ENCODE results near the gene GDNF.

GDNF gene

DNA sequence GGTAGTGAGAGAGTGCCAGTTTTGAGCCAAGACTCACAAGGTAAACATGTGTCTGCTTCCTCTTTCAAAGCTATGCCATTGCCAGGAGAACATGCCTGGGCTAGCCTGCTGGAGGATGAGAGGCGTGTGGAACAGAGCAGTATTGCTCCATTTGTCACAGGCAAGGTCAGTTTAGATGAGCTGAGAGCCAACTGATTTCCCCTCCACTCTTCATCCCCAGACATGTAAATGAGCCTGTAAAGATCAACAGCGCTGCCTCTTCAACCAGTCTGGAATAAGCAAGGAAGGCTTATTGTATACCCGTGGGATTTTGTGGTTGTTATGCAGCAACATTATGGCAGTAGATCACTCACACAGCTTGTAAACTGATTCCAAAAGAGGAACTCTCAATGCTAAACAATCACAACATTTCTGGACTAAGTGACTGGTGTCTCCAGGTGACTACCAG is 8.2 kb upstream of the GDNF start:
- TF ChIP-seq, protein P1, sequence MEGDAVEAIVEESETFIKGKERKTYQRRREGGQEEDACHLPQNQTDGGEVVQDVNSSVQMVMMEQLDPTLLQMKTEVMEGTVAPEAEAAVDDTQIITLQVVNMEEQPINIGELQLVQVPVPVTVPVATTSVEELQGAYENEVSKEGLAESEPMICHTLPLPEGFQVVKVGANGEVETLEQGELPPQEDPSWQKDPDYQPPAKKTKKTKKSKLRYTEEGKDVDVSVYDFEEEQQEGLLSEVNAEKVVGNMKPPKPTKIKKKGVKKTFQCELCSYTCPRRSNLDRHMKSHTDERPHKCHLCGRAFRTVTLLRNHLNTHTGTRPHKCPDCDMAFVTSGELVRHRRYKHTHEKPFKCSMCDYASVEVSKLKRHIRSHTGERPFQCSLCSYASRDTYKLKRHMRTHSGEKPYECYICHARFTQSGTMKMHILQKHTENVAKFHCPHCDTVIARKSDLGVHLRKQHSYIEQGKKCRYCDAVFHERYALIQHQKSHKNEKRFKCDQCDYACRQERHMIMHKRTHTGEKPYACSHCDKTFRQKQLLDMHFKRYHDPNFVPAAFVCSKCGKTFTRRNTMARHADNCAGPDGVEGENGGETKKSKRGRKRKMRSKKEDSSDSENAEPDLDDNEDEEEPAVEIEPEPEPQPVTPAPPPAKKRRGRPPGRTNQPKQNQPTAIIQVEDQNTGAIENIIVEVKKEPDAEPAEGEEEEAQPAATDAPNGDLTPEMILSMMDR (IDR thresholded peaks at IDR 0.05; ENCODE audit: low read depth, low read length), result no peak
- no peak overlapping the region for H3K4me3 ChIP-seq (ENCODE audit: low read depth, low read length)

DNA sequence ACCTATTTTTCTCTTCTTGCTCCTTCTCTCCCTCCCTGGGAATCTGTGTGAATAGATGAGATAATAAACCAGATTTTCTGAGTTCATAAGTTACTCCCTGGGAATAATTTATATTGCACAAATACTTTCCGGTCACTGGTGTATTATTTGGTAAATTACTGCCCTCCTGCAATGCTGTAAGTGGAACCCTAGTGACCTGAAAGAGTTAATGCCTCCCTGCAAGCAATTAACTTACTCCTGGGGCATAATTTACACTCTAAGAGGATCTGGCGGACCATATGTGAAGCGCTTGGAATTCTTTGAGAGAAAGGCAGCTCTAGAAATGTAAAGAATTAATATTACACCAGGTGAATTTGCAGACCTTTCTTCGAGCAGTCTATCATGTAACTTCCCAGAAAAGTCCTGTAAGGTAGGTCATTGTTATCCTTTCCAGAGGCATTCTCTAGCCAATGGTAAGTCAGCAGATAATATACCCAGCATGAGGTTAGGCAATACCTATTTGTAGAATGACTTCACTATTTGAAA is 7.0 kb upstream of the GDNF start:
- TF ChIP-seq, protein P1 (IDR thresholded peaks at IDR 0.05; ENCODE audit: low read depth, low read length), result no peak
- no peak overlapping the region for H3K4me3 ChIP-seq (ENCODE audit: low read depth, low read length)

DNA sequence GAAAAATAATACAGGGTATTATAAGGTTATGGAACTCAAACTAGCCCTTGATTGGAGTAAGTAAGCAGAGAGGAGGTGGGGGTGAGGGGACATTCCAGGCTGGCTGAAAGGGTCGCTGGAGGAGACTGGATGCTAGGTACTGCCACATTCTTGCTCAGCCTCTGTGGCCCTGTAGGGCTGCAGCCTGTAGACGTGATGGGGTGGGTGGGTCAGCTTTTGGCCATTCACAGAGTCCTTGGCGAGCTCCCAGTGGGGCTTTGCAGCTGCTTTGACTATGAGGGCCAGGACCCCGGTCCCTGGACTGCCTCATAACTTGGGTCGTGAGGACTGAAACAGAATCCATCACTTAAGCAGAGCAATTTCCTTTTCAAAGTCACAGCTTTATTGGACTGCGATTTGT is 4.2 kb upstream of the GDNF start:
- TF ChIP-seq, protein P1 (IDR thresholded peaks at IDR 0.05; ENCODE audit: low read depth, low read length), result no peak
- H3K4me3 ChIP-seq (ENCODE audit: low read depth, low read length), result no peak overlapping the region

DNA sequence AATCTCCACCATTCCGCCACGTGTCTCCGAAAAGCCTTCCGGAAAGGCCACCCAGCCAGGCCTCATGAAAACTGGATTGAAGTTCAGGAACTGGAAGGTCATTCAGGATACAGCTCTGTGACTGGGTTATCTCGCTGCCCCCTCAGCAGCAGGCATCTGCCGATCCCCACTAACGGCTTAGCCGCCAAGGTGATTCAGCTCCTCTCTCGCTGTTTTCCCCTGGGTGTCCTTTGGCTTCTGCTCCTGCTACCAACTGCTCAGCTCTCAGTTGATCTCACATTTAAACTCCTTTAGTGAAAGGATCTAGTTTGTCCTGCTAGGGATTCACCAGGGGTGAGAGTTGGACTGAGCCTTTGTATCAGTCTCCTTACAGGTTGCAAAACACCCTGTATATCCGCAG is 2.2 kb upstream of the GDNF start:
- no peak overlapping the region for H3K4me3 ChIP-seq (ENCODE audit: low read depth, low read length)
- TF ChIP-seq, protein P1 (IDR thresholded peaks at IDR 0.05; ENCODE audit: low read depth, low read length), result no peak

DNA sequence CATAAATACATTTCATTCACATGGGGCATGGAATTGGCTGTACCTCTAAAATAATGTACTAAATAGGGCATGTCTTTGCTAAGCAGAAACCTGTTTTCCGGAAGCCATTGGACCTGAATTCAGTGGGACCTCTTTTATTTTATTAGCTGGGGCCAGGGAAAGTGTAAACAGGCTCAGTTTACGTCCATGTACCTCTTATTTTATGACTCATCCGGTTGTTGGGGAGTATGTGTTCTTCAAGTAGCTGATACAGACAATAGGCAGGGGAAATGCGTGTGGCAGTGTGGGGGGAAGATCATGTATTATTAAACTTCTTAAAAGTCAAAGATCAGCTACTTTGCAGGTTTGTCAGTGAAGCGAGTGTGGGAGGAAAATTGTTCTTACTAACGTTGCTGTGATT is 1.4 kb upstream of the GDNF start:
- TF ChIP-seq, protein P1 (IDR thresholded peaks at IDR 0.05; ENCODE audit: low read depth, low read length), result no peak
- H3K4me3 ChIP-seq (ENCODE audit: low read depth, low read length), result no peak overlapping the region

DNA sequence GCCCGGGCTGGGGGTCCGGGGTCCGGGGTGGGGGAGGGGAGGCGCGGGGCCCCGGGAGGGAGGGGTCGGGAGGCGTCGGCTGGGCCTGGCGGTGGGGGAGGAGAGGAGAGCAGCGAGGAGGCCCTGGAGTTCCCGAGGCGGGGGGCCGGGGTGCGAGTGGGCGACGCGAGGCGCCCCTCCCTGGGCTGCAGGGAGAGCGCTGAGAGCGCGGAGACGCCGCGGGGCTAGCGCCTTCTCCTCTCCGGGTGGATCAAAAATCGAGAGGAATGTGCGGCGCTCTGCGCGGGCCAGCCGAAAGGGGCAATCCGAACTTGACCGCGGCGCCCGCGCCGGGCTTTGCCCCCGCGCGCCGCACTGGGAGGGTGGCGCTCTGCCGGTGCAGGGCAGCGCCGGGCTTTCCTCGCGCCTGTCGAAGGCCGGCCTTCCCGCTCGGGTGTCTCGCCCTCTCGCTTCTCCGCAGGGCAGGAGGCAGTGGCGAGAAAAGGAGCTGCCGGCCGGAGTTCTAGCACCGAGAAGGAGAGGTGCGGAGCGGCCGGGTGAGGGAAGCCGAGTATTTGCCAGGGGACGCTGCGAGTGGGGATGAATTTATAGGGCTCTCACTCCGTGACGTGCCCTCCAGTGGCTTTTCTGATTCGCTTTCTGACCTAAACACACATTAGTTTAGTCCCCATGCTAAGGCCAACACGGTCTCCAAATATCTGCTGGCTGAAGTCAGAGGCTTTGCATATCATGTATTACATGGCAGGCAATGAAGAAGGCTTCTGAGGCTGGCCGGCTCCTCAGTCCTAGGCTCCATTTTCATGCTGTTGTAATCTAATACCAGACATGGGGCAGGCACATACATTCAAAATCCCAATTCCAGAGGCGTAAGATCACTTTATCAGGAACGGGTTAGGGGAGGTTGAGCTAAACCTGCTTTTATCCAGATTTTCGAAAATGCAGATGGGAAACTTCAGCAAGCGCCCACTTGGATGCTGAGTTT is 503 bp upstream of the GDNF start:
- peak overlapping the region; percentile 61 for H3K4me3 ChIP-seq (ENCODE audit: low read depth, low read length)
- TF ChIP-seq, protein P1 (IDR thresholded peaks at IDR 0.05; ENCODE audit: low read depth, low read length), result no peak

DNA sequence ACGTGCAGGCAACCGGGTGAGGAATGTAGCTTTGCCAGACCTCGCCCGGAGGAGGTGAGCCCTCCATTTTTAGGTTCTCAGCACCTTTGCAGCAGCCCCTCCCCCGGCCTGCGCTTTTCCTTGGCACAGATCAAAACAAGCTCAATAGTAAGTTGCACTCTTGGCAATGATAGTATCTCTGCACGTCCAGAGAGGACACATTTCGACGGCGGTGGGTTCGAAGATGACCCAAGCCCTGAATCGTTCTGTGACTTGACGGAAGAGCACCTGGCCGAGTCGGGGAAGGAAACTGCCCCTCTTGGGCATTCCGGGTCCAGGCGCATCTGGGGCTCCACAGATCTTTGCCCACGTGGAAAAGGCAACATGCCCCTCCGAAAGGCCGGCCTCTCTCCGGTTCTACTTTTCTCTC is 904 bp downstream of the GDNF start:
- peak overlapping the region; percentile 61 for H3K4me3 ChIP-seq (ENCODE audit: low read depth, low read length)
- TF ChIP-seq, protein P1 (IDR thresholded peaks at IDR 0.05; ENCODE audit: low read depth, low read length), result no peak
